SK-N-SH treated with all-trans-retinoic acid at 6 μM for 48 hours (cell line): ENCODE measurements around the gene ZNF578.
"Not testable (repeated sequence)": the region's sequence is repeated elsewhere in the genome, so short reads cannot be mapped to it uniquely, and the experiment has no call there.

Source experiments
- ATAC-seq: fragments of 200-7000 bp; cut with Tn5 transposase; 3 replicates; pipeline ENCODE4 v1.9.1; 2020; ENCODE audit warnings: mild to moderate bottlenecking, moderate library complexity
- BACH2 ChIP-seq: fragments of 250-450 bp; sonication (Bioruptor Pico); IDR thresholded peaks from 2 replicates; pipeline ENCODE4 v1.9.0; 2021; ENCODE audit warnings: mild to moderate bottlenecking, borderline replicate concordance
- CREB5 ChIP-seq: fragments of 250-450 bp; sonication (Bioruptor Pico); IDR thresholded peaks from 2 replicates; pipeline ENCODE4 v1.5.1; 2020; ENCODE audit warnings: low read depth, mild to moderate bottlenecking, moderate library complexity
- CSDC2 ChIP-seq: fragments of 250-450 bp; sonication (Bioruptor Pico); IDR thresholded peaks from 2 replicates; pipeline ENCODE4 v1.5.0; 2020; ENCODE audit warnings: mild to moderate bottlenecking, moderate library complexity
- CSRNP3 ChIP-seq: fragments of 250-450 bp; sonication (Bioruptor Pico); IDR thresholded peaks from 2 replicates; pipeline ENCODE4 v1.5.1; 2021; ENCODE audit warnings: mild to moderate bottlenecking, moderate library complexity
- ESRRG ChIP-seq: fragments of 250-450 bp; sonication (Bioruptor Pico); IDR thresholded peaks from 2 replicates; pipeline ENCODE4 v1.6.1; 2021; ENCODE audit warnings: mild to moderate bottlenecking
- GLIS3 ChIP-seq: fragments of 250-450 bp; sonication (Bioruptor Pico); IDR thresholded peaks from 2 replicates; pipeline ENCODE4 v1.5.0; 2020; ENCODE audit warnings: mild to moderate bottlenecking, moderate library complexity
- ISL1 ChIP-seq: fragments of 250-450 bp; sonication (Bioruptor Pico); IDR thresholded peaks from 2 replicates; pipeline ENCODE4 v2.1.2; 2022; ENCODE audit warnings: mild to moderate bottlenecking, moderate library complexity
- OSR1 ChIP-seq: fragments of 250-450 bp; sonication (Bioruptor Pico); IDR thresholded peaks from 2 replicates; pipeline ENCODE4 v1.8.0; 2022; ENCODE audit warnings: moderate library complexity, mild to moderate bottlenecking, inconsistent platforms
- PATZ1 ChIP-seq: fragments of 250-450 bp; sonication (Bioruptor Pico); IDR thresholded peaks from 2 replicates; pipeline ENCODE4 v1.8.0; 2020; ENCODE audit warnings: mild to moderate bottlenecking, moderate library complexity, borderline replicate concordance
- POU6F1 ChIP-seq: fragments of 250-450 bp; sonication (Bioruptor Pico); IDR thresholded peaks from 2 replicates; pipeline ENCODE4 v1.8.0; 2021; ENCODE audit warnings: low read depth, mild to moderate bottlenecking, moderate library complexity, borderline replicate concordance
- PPARA ChIP-seq: fragments of 250-450 bp; sonication (Bioruptor Pico); IDR thresholded peaks from 2 replicates; pipeline ENCODE4 v1.5.0; 2020; ENCODE audit warnings: mild to moderate bottlenecking, borderline replicate concordance
- RARB ChIP-seq: fragments of 250-450 bp; sonication (Bioruptor Pico); IDR thresholded peaks from 2 replicates; pipeline ENCODE4 v1.8.0; 2021; ENCODE audit warnings: mild to moderate bottlenecking, moderate library complexity
- SNAI2 ChIP-seq: fragments of 250-450 bp; sonication (Bioruptor Pico); IDR thresholded peaks from 2 replicates; pipeline ENCODE4 v1.5.0; 2020; ENCODE audit warnings: mild to moderate bottlenecking, moderate library complexity
- TCF4 ChIP-seq: fragments of 250-450 bp; sonication (Bioruptor Pico); IDR thresholded peaks from 2 replicates; pipeline ENCODE4 v1.8.0; 2021; ENCODE audit warnings: mild to moderate bottlenecking, moderate library complexity, borderline replicate concordance
- TOX ChIP-seq: fragments of 250-450 bp; sonication (Bioruptor Pico); IDR thresholded peaks from 2 replicates; pipeline ENCODE4 v1.8.0; 2021; ENCODE audit warnings: mild to moderate bottlenecking, moderate library complexity, borderline replicate concordance
- TSHZ2 ChIP-seq: fragments of 250-450 bp; sonication (Bioruptor Pico); IDR thresholded peaks from 2 replicates; pipeline ENCODE4 v1.5.0; 2020; ENCODE audit warnings: mild to moderate bottlenecking, moderate library complexity
- ZFP3 ChIP-seq: fragments of 250-450 bp; sonication (Bioruptor Pico); IDR thresholded peaks from 2 replicates; pipeline ENCODE4 v1.5.0; 2020; ENCODE audit warnings: mild to moderate bottlenecking, moderate library complexity
- ZFP30 ChIP-seq: fragments of 450-650 bp; formaldehyde crosslinking; IDR thresholded peaks from 2 replicates; pipeline ENCODE4 v1.5.0; 2022; ENCODE audit warnings: mild to moderate bottlenecking, moderate library complexity
- ZNF70 ChIP-seq: fragments of 450-650 bp; formaldehyde crosslinking; IDR thresholded peaks from 2 replicates; pipeline ENCODE4 v1.5.0; 2020; ENCODE audit warnings: mild to moderate bottlenecking, moderate library complexity
- ZNF8 ChIP-seq: fragments of 450-650 bp; formaldehyde crosslinking; IDR thresholded peaks from 2 replicates; pipeline ENCODE4 v1.5.0; 2020; ENCODE audit warnings: mild to moderate bottlenecking, moderate library complexity

The ZNF578 gene

GRCh38 chr19:52554216-52554971 is 101.0 kb downstream of the ZNF578 start:
- TF ChIP-seq GLIS3: no peak
- TF ChIP-seq POU6F1 (CRISPR knock-in tag): no peak
- no peak for TF ChIP-seq ZNF8 (CRISPR knock-in tag)
- TF ChIP-seq PPARA: no peak
- no peak for TF ChIP-seq ZNF70
- no peak for TF ChIP-seq TOX (CRISPR knock-in tag)
- no peak for TF ChIP-seq ESRRG (CRISPR knock-in tag)
- TF ChIP-seq OSR1: no peak
- no peak for TF ChIP-seq ISL1 (CRISPR knock-in tag)
- TF ChIP-seq TCF4 (CRISPR knock-in tag): no peak
- no peak for TF ChIP-seq CREB5 (CRISPR knock-in tag)
- no peak for TF ChIP-seq RARB
- no peak for TF ChIP-seq CSRNP3 (CRISPR knock-in tag)
- TF ChIP-seq TSHZ2: no peak
- no peak for TF ChIP-seq ZFP3 (CRISPR knock-in tag)
- TF ChIP-seq, all 23 proteins: peak for 0
- ATAC-seq: no peak

- no peak for ATAC-seq
- TF ChIP-seq ESRRG (CRISPR knock-in tag): no peak
- no peak for TF ChIP-seq TCF4 (CRISPR knock-in tag)
- no peak for TF ChIP-seq ZFP3 (CRISPR knock-in tag)
- TF ChIP-seq PATZ1 (CRISPR knock-in tag): no peak
- no peak for TF ChIP-seq CSDC2
- TF ChIP-seq POU6F1 (CRISPR knock-in tag): no peak
- TF ChIP-seq BACH2: no peak
- no peak for TF ChIP-seq ZNF8 (CRISPR knock-in tag)
- no peak for TF ChIP-seq CREB5 (CRISPR knock-in tag)
- TF ChIP-seq GLIS3: no peak
- no peak for TF ChIP-seq RARB
- no peak for TF ChIP-seq ZFP30 (CRISPR knock-in tag)
- TF ChIP-seq SNAI2: no peak
- TF ChIP-seq PPARA: no peak
Observed at GRCh38 chr19:52557231-52557995, 104.1 kb downstream of the ZNF578 start.

GRCh38 chr19:52558732-52559445 is 105.5 kb downstream of the ZNF578 start:
- ATAC-seq: not testable (repeated sequence)

- not testable (repeated sequence) for ATAC-seq
Observed at GRCh38 chr19:52561611-52562010, 108.3 kb downstream of the ZNF578 start.
